ENCODE data around the gene B3GNT3.
"Not testable (repeated sequence)": the region's sequence is repeated elsewhere in the genome, so short reads cannot be mapped to it uniquely, and the experiment has no call there.

Gene B3GNT3

GRCh38 chr19:17797424-17798201 lies 2.7 kb downstream of the B3GNT3 start:
- DNase-seq = no peak

- DNase-seq = not testable (repeated sequence)
These were observed 3.7 kb downstream of the B3GNT3 start for GRCh38 chr19:17798599-17798998.

DNA sequence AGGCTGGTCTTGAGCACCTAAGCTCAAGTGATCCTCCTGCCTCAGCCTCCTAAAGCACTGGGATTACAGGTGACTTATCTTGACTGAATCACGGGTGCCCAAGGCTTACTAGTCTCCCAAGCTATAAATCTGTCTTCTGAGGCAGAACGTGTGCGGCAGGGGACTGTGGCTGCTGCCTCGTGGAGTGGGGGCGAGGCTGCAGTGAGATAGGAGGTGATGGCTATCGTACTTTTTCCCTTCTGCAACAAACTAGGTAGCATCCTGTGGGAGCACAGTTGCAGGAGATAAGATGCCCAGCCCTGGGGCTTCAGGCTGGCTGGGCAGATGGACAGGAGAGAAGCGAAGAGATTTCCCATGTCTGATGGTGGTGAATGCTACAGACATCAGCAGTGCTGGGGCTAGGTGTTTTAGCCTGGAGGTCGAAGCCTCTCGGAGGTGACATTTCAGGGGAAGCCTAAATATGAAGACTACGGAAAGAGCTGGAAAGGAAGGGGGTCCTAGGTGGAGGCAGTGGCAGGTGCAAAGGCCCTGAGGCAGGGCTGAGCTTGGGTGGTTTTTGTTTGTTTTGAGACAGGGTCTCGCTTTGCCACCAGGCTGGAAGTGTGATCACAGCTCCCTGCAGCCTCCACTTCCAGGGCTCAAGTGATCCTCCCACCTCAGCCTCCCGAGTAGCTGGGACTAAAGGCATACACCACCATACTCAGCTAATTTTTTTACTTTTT lies 7.4 kb downstream of the B3GNT3 start:
- no peak for DNase-seq

GRCh38 chr19:17803264-17803896 lies 8.4 kb downstream of the B3GNT3 start:
- DNase-seq = peak; percentile 38

DNA sequence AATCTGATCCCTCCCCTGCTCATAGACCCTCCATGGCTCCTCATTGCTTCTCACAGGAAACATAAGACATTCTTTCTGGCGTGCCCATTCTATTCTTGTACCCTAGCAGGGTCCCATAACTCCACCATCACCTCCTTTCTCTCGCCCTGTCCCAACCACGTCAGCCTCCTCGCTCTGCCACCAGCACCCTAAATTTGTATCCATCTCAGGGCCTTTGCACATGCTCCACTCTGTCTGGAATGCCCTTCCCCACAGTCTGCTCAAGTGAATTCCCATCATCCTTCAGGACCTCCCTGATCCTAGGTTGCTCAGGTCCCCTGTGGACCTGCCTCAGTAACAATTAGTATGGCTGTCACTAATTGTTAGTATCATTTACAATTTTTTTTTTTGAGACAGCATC lies 10.5 kb downstream of the B3GNT3 start:
- DNase-seq = no peak

DNA sequence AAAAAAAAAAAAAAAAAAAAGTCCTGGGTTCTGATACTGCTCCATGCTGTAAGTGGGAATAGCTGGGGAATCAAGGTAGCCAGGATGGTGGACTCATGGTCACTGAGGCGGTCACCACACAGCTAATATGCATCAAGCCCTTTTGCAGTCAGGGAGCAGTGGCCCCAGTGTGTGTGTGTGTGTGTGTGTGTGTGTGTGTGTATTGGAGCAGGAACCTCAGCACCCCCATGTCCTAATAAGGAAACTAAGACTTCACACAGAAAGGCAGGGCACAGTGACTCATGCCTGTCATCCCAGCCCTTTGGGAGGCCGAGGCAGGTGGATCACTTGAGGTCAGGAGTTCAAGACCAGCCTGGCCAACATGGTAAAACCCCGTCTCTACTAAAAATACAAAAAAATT lies 12.0 kb downstream of the B3GNT3 start:
- DNase-seq = no peak

- DNase-seq = no peak
These were observed 12.9 kb downstream of the B3GNT3 start for GRCh38 chr19:17807731-17808316.

DNA sequence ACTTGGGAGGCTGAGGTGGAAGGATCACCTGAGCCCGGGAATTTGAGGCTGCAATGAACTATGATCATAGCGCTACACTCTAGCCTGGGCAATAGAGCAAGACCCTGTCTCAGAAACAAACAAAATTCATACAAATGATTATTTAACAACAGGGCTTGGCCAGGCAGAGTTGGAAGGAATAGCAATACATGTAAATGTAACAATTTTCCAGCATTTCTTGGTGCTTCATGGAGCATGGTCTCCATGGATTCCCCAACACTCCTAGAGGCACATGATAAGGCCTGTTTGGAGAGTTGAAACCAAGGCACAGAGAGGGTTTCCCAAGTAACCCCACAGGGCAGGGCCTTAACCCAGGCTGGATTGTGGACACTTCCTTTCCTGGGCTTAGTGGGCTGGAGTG lies 16.2 kb downstream of the B3GNT3 start:
- no peak for DNase-seq

GRCh38 chr19:17811681-17812080 lies 16.7 kb downstream of the B3GNT3 start:
- DNase-seq = no peak

DNA sequence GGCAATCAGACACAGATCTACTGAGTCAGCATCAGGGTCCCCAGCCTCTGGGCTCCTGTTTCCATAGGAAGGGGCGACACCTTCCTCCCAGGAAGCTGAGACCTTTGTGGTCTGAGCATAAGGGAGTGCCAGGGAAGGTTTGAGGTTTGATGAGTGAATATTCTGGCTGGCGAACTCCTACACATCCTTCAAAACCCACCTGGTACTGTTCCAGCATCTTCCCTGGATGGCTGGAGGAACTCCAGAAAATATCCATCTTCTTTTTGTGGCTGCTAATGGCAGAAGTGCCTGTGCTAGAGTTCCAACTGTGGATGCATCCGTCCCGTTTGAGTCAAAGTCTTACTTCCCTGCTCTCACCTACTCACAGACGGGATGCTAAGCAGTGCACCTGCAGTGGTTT lies 17.2 kb downstream of the B3GNT3 start:
- DNase-seq = no peak

GRCh38 chr19:17817668-17818363 lies 22.9 kb downstream of the B3GNT3 start:
- DNase-seq = no peak

GRCh38 chr19:17821190-17821589 lies 26.3 kb downstream of the B3GNT3 start, which contains the start of gene INSL3:
INSL3 (minus strand) TSS chr19:17821519; CDS start chr19:17821506, 13 bp downstream.
- no peak for DNase-seq

DNA sequence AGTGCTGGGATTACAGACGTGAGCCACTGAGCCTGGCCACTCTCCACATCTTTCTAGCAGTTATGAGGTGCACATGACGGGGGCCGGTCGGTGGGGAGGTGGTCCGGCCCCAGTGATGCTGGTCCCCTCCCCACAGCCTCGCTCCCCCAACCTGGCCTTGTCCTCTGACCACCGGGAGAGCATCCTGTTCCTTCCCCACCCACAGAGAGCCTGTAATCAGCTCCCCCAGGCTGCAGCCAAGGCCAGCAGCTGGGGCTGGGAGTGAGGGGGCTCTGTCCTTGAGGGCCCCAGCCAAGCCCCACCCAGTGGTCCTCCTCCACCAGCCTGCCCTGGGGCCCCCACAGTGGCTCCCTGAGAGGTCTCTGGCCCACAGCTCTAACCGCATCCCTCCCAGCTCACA lies 29.4 kb downstream of the B3GNT3 start:
- no peak for DNase-seq

- no peak for DNase-seq
These were observed 31.6 kb downstream of the B3GNT3 start for GRCh38 chr19:17826508-17827056.

DNA sequence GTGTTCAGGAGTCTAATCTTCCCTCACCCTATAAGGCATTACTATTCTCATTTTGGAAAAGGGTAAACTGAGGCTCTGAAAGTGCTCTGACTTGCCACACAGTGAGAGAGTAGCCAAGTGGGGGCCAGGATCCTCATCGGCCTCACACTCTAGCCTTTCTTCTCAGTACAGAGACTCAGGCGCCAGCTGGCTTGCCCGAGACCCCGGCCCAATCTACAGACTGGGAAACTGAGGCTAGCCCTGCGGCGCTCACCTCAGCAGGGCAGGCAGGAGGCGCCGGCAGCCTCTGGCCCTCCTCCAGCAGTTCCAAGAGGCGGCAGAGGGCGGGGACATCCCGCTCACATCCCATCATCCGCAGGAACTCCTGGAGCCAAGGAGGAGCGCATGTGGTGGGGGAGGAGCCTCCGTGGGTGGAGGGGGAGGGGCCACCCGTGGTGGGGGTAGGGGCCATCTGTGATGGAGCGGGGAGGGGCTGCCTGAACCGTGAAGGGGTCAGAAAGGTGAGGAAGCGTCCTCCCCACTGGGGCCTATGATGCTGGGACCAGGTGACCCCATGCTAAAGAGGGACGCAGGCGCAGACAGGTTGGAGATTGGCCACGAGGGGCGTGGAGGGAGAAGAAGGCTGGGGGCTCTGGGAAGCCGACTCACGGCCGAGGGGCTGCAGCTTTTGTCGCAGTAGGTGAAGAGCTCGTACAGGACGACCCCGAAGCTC lies 35.1 kb downstream of the B3GNT3 start:
- no peak for DNase-seq

- peak; percentile 47 for DNase-seq
These were observed 35.9 kb downstream of the B3GNT3 start for GRCh38 chr19:17830567-17831418.

DNA sequence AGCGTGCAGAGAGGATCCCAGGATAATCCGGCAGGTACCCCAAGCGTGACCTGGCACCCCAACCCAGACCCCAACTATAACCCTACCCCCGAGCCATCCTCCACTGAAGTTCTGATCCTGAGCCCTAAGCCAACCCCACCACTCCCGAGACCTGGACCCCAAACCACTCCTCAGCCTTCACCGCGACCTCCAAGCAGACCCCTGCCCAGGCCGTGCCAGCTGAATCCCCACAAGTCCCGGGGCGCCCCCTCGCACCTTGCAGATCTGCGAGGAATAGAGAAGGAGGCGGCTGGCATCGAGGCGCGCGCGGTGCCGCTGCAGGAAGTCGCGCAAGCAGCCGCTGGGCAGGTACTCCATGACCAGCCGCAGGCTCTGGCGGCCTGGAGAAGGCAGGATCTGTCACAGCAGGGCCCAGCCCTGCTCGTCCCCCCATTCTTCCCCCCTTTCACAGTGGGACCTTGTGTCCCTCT lies 36.5 kb downstream of the B3GNT3 start:
- no peak for DNase-seq

GRCh38 chr19:17832443-17833208 lies 37.7 kb downstream of the B3GNT3 start:
- no peak for DNase-seq

DNA sequence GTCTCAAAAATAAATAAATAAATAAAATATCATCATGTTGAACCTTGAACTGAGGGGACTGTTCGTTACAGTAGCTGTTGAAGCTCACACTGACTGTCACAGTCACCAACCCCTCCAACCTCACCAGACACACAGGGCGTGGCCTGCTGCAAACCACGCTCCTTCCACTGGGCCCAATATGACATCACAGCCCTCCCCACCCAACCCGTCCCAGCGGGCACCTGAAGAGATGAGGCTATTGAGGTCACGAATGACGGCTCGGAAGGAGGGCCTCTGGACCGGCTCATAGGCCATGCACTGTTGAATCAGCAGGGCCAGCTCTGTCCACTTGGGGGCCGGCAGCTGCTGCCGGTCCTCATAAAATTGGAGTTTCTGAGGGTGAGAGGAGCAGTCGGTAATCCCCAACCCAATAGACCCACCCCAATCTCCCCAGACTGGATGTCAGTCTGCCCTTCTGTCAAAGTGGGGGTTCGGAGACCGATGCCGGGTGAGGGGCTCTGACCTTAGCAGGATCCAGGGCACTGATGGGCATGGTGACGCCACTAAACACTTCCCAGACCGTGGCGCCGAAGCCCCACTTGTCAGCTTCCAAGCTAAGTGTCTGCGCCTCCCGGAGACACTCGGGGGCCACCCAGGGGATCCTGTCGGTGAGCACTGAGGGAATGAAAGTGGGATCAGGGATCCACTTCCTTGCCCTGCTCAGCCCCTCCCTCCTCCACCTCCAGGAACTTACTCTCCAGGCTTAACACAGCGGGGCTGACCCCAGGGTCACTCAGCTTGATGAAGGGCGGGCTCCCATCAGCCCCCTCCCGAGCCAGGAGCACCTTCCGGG lies 39.6 kb downstream of the B3GNT3 start:
- DNase-seq = no peak

All from CD4-positive, alpha-beta T cell treated with Interferon gamma for 1 hour (primary cell).